CD4-positive, alpha-beta T cell treated with Interleukin-1 beta for 1 hour (primary cell): ENCODE data around the gene ZNF792.
"Not testable (repeated sequence)": the region's sequence is repeated elsewhere in the genome, so short reads cannot be mapped to it uniquely, and the experiment has no call there.

Experiments
- DNase-seq, 2 donors: peaks; one replicate each; pipeline ENCODE4 v3.0.0-alpha.2; 2020 to 2022

Gene ZNF792

DNA sequence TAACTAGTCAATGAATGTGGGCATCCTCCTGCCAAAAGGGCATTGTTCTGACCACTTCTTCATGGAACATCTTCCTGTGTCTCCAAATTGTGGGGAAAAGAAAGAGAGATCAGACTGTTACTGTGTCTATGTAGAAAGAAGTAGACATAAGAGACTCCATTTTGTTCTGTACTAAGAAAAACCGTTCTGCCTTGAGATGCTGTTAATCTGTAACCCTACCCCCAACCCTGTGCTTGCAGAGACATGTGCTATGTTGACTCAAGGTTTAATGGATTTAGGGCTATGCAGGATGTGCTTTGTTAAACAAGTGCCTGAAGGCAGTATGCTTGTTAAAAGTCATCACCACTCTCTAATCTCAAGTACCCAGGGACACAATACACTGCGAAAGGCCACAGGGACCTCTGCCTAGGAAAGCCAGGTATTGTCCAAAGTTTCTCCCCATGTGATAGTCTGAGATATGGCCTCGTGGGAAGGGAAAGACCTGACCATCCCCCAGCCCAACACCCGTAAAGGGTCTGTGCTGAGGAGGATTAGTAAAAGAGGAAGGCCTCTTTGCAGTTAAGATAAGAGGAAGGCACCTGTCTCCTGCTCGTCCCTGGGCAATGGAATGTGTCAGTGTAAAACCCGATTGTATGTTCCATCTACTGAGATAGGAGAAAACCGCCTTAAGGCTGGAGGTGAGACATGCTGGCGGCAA is 43.8 kb downstream of the ZNF792 start:
- not testable (repeated sequence) for DNase-seq

DNA sequence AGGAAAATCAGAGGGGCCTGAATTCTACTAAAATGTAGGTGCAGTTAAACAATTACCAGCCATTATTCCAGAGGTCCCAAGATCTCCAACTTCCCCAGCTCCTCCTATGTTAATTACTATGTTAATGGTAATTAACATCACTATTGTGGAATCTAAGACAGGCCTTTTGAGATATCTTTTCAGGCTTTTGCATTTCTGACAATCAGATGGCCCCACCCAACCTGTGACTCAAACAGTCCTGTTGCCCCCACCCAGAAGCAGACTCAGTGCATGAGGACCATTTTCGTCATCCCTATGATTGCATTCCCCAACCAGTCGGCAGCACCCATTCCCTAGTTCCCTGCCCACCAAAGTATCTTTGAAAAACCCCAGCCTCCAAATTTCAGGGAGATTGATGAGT is 45.8 kb downstream of the ZNF792 start:
- no peak for DNase-seq

DNA sequence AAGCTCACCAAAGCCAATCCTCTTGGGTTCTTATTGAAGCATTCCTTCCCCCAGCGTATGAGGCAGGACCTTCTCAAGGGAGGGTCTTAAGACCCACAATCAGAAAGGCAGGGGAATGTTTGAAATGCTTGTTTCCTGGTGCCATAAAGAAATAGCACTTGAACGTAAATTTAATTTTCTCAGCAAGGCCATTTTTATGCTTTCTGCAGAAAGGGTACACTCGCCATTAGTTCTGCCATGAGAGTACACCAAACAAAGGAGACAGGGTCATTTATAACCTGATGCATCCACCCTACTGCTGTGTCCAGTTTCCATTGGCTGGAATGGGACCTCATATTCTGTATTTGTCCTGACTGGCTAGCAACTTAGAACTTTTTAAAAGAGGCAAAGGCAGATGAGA is 46.9 kb downstream of the ZNF792 start:
- DNase-seq = not testable (repeated sequence)

DNA sequence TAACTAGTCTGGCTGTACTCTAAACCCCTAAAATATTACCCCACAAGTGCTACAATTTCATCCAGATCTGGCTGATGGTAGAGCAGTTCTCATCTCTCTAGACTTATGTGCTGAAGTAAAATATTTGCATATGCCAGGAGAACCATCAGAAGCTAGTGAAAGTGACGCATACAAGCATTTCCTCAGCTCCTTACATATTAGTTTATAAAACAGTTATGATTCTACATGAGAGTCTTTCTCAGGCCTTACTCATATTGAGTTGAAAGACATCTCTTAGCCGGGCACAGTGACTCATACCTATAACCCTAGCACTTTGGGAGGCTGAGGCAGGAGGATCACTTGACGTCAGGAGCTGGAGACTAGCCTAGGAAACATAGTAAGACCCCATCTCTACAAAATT is 53.3 kb downstream of the ZNF792 start:
- no peak for DNase-seq
